Uterus (tissue), 4 donors: Measurements from ENCODE around the gene POLD4. TPM values are rescaled to one million over a fixed set of nuclear protein-coding genes. Genes with fewer than 3 reads are reported as not detected.
A peak's percentile ranks its signal among the peaks of the same experiment; 100 is the strongest.

ENCODE experiments used
- DNase-seq, 2 donors: peaks; one replicate each; pipeline ENCODE4 v3.0.0-alpha.2; 2019 to 2020
- H3K27ac ChIP-seq, 2 donors: fragments of 200-600 bp; sonication (generic); 1 replicate in 1 of 2; 2 replicates in 1 of 2; pipeline ENCODE4 v1.5.1; 2016 to 2018
- H3K27me3 ChIP-seq, 2 donors: fragments of 200-600 bp; sonication (generic); one replicate each; pipeline ENCODE4 v1.5.1; 2018 to 2019; ENCODE audit warnings: control low read depth in 1 of 2
- H3K36me3 ChIP-seq, 2 donors: fragments of 200-600 bp; sonication (generic); one replicate each; pipeline ENCODE4 v1.5.1; 2019; ENCODE audit warnings: control low read depth in 1 of 2
- H3K4me1 ChIP-seq, 2 donors: fragments of 200-600 bp; sonication (generic); one replicate each; pipeline ENCODE4 v1.5.1; 2018 to 2019; ENCODE audit warnings: control low read depth in 1 of 2
- H3K4me3 ChIP-seq, 2 donors: fragments of 200-600 bp; sonication (generic); 1 replicate in 1 of 2; 2 replicates in 1 of 2; pipeline ENCODE4 v1.5.1; 2018 to 2019; ENCODE audit warnings: mild to moderate bottlenecking in 1 of 2
- H3K9me3 ChIP-seq, 2 donors: fragments of 200-600 bp; sonication (generic); one replicate each; pipeline ENCODE4 v1.5.1; 2019; ENCODE audit warnings: control low read depth in 1 of 2
- CTCF ChIP-seq, 4 experiments: fragments of 200-600 bp in 2 of 4; fragments of 450-650 bp in 2 of 4; sonication (generic) in 2 of 4; IDR thresholded peaks; one replicate each; pipeline ENCODE4 v1.5.1; 2016 to 2019; ENCODE audit warnings: antibody characterized with exemption in 4 of 4, mild to moderate bottlenecking in 2 of 4, moderate library complexity in 1 of 4
- POLR2A ChIP-seq, 2 donors: fragments of 450-650 bp; IDR thresholded peaks; one replicate each; pipeline ENCODE4 v1.6.1; 2016; ENCODE audit warnings: antibody characterized with exemption in 2 of 2, mild to moderate bottlenecking in 1 of 2, moderate library complexity in 1 of 2
- intact Hi-C: fragments of 100-400 bp; cut with DNase I; formaldehyde crosslinking; loops from one replicate; pipeline ENCODE4 v1.15.1; 2023; ENCODE audit warnings: low total_unique reads
- total RNA-seq, 4 donors: library from RNA; depleted of rRNA in 3 of 4; stranded (reverse); fragments of >200 nt in 3 of 4; gene quantifications; one replicate each; pipeline versions ENCODE4 v1.1.0 to v1.2.4, GENCODE V29; 2014 to 2023
- donor health status: DM: yes; HTN: yes; CAD: no.

The POLD4 gene
- total RNA-seq, 4 donors from 2014 or later = 8.7 to 65.6 (median 31.3) TPM

GRCh38 chr11:67375320-67376055 lies 22.1 kb upstream of the POLD4 start:
- peak in 1 of 2 donors; percentile 20 for DNase-seq
- H3K4me3 ChIP-seq = no peak overlapping the region
- no peaks in the 10 kb centered on the region for H3K4me1 ChIP-seq
- H3K9me3 ChIP-seq = no peaks in the 10 kb centered on the region
- no peaks in the 10 kb centered on the region for H3K27me3 ChIP-seq
- H3K36me3 ChIP-seq = no peaks in the 10 kb centered on the region
- TF ChIP-seq POLR2A (IDR thresholded peaks at IDR 0.05) = peak in 1 of 2 donors; percentile 0
- TF ChIP-seq CTCF (IDR thresholded peaks at IDR 0.05) = no peak
- peak overlapping the region; percentile 92 to 99 for H3K27ac ChIP-seq
- intact Hi-C loops = no loop called here

GRCh38 chr11:67374571-67375281 lies 21.4 kb upstream of the POLD4 start:
- peak in 1 of 2 donors; percentile 42 for DNase-seq
- intact Hi-C loops = no loop called here
- H3K27me3 ChIP-seq = no peaks in the 10 kb centered on the region
- H3K4me3 ChIP-seq = peak overlapping the region in 1 of 2 donors; percentile 85
- H3K9me3 ChIP-seq = no peaks in the 10 kb centered on the region
- no peaks in the 10 kb centered on the region for H3K4me1 ChIP-seq
- peak overlapping the region; percentile 92 to 99 for H3K27ac ChIP-seq
- H3K36me3 ChIP-seq = no peaks in the 10 kb centered on the region
- TF ChIP-seq CTCF (IDR thresholded peaks at IDR 0.05) = no peak
- no peak for TF ChIP-seq POLR2A (IDR thresholded peaks at IDR 0.05)

- intact Hi-C loops = no loop called here
- H3K4me3 ChIP-seq = peak overlapping the region; percentile 52 to 85
- H3K36me3 ChIP-seq = no peaks in the 10 kb centered on the region
- H3K9me3 ChIP-seq = no peaks in the 10 kb centered on the region
- TF ChIP-seq CTCF (IDR thresholded peaks at IDR 0.05) (peak in 3 of 4 experiments; percentile 19 to 62 (median 56)), POLR2A (IDR thresholded peaks at IDR 0.05) (peak; percentile 24 to 52)
- H3K4me1 ChIP-seq = no peaks in the 10 kb centered on the region
- peak; percentile 83 to 91 for DNase-seq
- peak overlapping the region; percentile 92 to 99 for H3K27ac ChIP-seq
- no peaks in the 10 kb centered on the region for H3K27me3 ChIP-seq
These were observed 20.6 kb upstream of the POLD4 start for GRCh38 chr11:67373648-67374570.

- no peaks in the 10 kb centered on the region for H3K27me3 ChIP-seq
- peak within 1 kb of the TSS; percentile 92 to 99 for H3K27ac ChIP-seq
- peak; percentile 79 to 83 for DNase-seq
- TF ChIP-seq CTCF (IDR thresholded peaks at IDR 0.05) = no peak
- peak in 1 of 2 donors; percentile 43 for TF ChIP-seq POLR2A (IDR thresholded peaks at IDR 0.05)
- H3K4me3 ChIP-seq = peak within 1 kb of the TSS; percentile 52 to 85
- H3K4me1 ChIP-seq = no peaks in the 10 kb centered on the region
- intact Hi-C loops = no loop called here
- no peaks in the 10 kb centered on the region for H3K9me3 ChIP-seq
- H3K36me3 ChIP-seq = no peaks in the 10 kb centered on the region
These were observed 19.8 kb upstream of the POLD4 start, which contains the start of gene CLCF1 for GRCh38 chr11:67372993-67373647. Gene CLCF1, minus strand, starts transcription at chr11:67373598. Its CDS starts 59 bp downstream, at chr11:67373539.
